Skeletal muscle tissue (tissue), 4 donors: ENCODE results near the gene ANKEF1. TPM values are rescaled to one million over a fixed set of nuclear protein-coding genes. Genes with fewer than 3 reads are reported as not detected.

Source experiments
- H3K27ac ChIP-seq: one replicate; pipeline ENCODE4 v1.7.0; 2013; ENCODE audit warnings: mild to moderate bottlenecking, low read depth, low read length, inconsistent platforms
- H3K27me3 ChIP-seq, 3 donors: one replicate each; pipeline ENCODE4 v1.7.0; 2013; ENCODE audit warnings: low read length in 3 of 3; ENCODE audit not compliant: control insufficient read depth in 3 of 3, insufficient read depth in 3 of 3
- H3K36me3 ChIP-seq, 3 donors: one replicate each; pipeline ENCODE4 v1.7.0; 2013; ENCODE audit warnings: low read length in 3 of 3; ENCODE audit not compliant: control insufficient read depth in 3 of 3, insufficient read depth in 3 of 3
- H3K4me1 ChIP-seq, 3 donors: one replicate each; pipeline ENCODE4 v1.7.0; 2013; ENCODE audit warnings: low read length in 3 of 3, mild to moderate bottlenecking in 3 of 3; ENCODE audit not compliant: control insufficient read depth in 3 of 3, insufficient read depth in 3 of 3
- H3K4me3 ChIP-seq, 3 donors: one replicate each; pipeline ENCODE4 v1.7.0; 2013; ENCODE audit warnings: low read length in 3 of 3
- H3K9ac ChIP-seq, 3 donors: one replicate each; pipeline ENCODE4 v1.7.0; 2013; ENCODE audit warnings: low read length in 3 of 3, mild to moderate bottlenecking in 3 of 3, moderate library complexity in 2 of 3, low read depth in 1 of 3
- H3K9me3 ChIP-seq, 3 donors: one replicate each; pipeline ENCODE4 v1.7.0; 2013; ENCODE audit warnings: low read length in 3 of 3; ENCODE audit not compliant: control insufficient read depth in 3 of 3
- total RNA-seq: library from RNA; depleted of rRNA; stranded (reverse); fragments of >200 nt; gene quantifications from one replicate; pipeline ENCODE4 v1.2.3, GENCODE V29; 2014
- donor health status: Osteomylitis.

ANKEF1 gene
- total RNA-seq, 1 donor from 2014 or later: 1.0 TPM

DNA sequence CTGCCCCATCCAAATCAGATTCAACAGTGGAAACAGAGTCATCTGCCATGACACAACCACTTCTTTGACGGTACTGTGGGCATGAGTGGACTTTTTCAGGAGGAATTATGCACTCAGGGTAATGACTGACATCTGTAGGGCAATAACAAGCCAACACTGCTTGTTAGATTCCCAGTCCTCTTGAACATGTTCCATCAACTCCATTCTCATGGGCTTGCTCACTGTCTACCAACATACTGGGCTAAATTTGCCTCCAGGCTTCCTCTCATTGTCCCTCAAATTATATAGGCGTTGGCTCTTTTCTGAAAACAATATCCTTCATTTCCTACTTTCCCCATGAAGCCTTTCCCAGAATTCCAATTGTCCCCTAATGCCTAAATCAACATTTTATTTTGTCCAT lies 43.1 kb downstream of the ANKEF1 start:
- Histone ChIP-seq H3K4me3 (no peak overlapping the region), H3K36me3 (no peaks in the 10 kb centered on the region), H3K9ac (no peak overlapping the region), H3K4me1 (no peaks in the 10 kb centered on the region), H3K9me3 (no peaks in the 10 kb centered on the region), H3K27ac (peak overlapping the region; percentile 52), H3K27me3 (no peaks in the 10 kb centered on the region)

GRCh38 chr20:10078403-10078802 lies 43.6 kb downstream of the ANKEF1 start:
- no peak overlapping the region for H3K9ac ChIP-seq
- H3K27me3 ChIP-seq: no peaks in the 10 kb centered on the region
- peak overlapping the region; percentile 52 for H3K27ac ChIP-seq
- H3K36me3 ChIP-seq: no peaks in the 10 kb centered on the region
- no peak overlapping the region for H3K4me3 ChIP-seq
- no peaks in the 10 kb centered on the region for H3K4me1 ChIP-seq
- H3K9me3 ChIP-seq: no peaks in the 10 kb centered on the region

GRCh38 chr20:10079964-10080363 lies 45.2 kb downstream of the ANKEF1 start:
- Histone ChIP-seq H3K4me3 (no peak overlapping the region), H3K9me3 (no peaks in the 10 kb centered on the region), H3K27me3 (no peaks in the 10 kb centered on the region), H3K4me1 (no peaks in the 10 kb centered on the region), H3K9ac (no peak overlapping the region), H3K36me3 (no peaks in the 10 kb centered on the region), H3K27ac (no peak overlapping the region)

GRCh38 chr20:10080574-10080973 lies 45.8 kb downstream of the ANKEF1 start:
- H3K4me1 ChIP-seq: no peaks in the 10 kb centered on the region
- no peak overlapping the region for H3K4me3 ChIP-seq
- H3K27me3 ChIP-seq: no peaks in the 10 kb centered on the region
- no peak overlapping the region for H3K27ac ChIP-seq
- H3K9me3 ChIP-seq: no peaks in the 10 kb centered on the region
- no peak overlapping the region for H3K9ac ChIP-seq
- no peaks in the 10 kb centered on the region for H3K36me3 ChIP-seq

- Histone ChIP-seq H3K4me3 (no peak overlapping the region), H3K9me3 (no peaks in the 10 kb centered on the region), H3K4me1 (no peaks in the 10 kb centered on the region), H3K9ac (no peak overlapping the region), H3K27ac (no peak overlapping the region), H3K36me3 (no peaks in the 10 kb centered on the region), H3K27me3 (no peaks in the 10 kb centered on the region)
Measured at GRCh38 chr20:10089871-10090587, 55.2 kb downstream of the ANKEF1 start.

DNA sequence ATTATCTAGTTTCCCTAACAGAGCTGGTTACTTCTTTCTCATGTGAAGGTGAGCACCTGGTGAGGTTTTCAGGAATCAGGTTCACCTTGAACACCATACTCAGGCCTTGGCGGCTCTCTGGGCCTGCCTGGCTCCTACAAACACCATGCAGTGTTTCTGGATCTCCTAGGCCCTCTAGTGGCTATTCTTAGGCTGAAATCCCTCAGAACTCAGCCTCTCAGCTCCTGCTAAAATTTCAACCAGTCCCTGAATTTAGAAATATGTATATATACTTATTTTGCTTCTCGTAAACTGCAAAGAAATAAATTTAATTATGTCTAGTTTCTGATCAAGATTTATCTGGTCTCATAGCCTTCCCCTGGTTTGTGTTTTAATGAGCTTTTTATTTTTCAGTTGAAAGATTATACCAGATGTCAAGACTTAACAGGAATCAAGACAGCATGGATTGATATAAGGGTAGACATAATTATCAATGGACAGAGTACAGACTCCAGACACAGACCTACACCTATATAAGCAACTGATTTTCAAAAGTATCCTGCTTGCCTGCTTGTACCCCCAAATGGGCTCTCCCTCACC lies 55.9 kb downstream of the ANKEF1 start:
- H3K4me3 ChIP-seq: no peak overlapping the region
- no peak overlapping the region for H3K27ac ChIP-seq
- no peak overlapping the region for H3K9ac ChIP-seq
- no peaks in the 10 kb centered on the region for H3K4me1 ChIP-seq
- H3K36me3 ChIP-seq: no peaks in the 10 kb centered on the region
- H3K27me3 ChIP-seq: no peaks in the 10 kb centered on the region
- no peaks in the 10 kb centered on the region for H3K9me3 ChIP-seq

DNA sequence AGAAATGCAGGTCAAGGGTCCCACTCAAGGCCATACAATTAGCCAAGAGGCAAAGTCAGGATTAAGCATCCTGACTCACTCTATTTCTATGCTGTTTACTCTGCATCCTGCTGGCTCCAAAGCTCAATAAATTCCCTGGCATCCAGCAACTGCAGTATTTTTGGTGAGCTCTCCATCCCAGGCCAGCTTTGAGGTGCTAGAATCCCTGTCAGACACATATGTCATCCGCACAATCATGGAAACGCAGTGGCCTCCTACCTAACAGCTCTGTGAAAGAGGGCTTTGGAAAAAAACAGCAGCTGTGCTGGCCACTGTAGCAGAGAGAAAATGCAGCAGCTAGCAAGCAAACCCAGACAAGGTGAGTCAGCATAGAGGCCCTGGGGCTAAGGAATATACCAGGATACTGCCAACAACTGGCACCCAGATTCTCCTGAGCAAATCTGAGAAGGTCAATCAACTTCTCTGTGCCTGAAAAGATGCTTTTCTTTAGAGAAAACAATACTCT lies 58.4 kb downstream of the ANKEF1 start:
- no peaks in the 10 kb centered on the region for H3K4me1 ChIP-seq
- H3K4me3 ChIP-seq: no peak overlapping the region
- no peak overlapping the region for H3K9ac ChIP-seq
- H3K27ac ChIP-seq: no peak overlapping the region
- H3K27me3 ChIP-seq: no peaks in the 10 kb centered on the region
- no peaks in the 10 kb centered on the region for H3K9me3 ChIP-seq
- no peaks in the 10 kb centered on the region for H3K36me3 ChIP-seq

- Histone ChIP-seq H3K4me3 (no peak overlapping the region), H3K27me3 (no peaks in the 10 kb centered on the region), H3K4me1 (no peaks in the 10 kb centered on the region), H3K36me3 (no peaks in the 10 kb centered on the region), H3K9ac (no peak overlapping the region), H3K27ac (no peak overlapping the region), H3K9me3 (no peaks in the 10 kb centered on the region)
Measured at GRCh38 chr20:10094566-10095173, 59.9 kb downstream of the ANKEF1 start.

DNA sequence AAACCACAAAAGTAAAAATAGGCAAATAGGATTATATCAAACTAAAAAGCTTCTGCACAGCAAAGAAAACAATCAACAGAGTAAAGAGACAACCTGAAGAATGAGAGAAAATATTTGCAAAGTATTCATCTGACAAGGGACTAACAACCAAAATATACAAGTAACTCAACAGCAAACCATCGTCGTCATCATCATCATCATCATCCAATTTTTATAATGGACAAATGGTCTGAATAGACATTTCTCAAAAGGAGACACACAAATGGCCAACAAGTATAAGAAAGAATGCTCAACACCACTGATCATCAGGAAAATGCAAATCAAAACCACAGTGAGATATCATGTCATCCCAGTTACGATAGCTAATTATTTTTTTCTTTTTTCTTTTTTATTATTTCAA lies 62.0 kb downstream of the ANKEF1 start:
- H3K4me1 ChIP-seq: no peaks in the 10 kb centered on the region
- no peak overlapping the region for H3K9ac ChIP-seq
- no peaks in the 10 kb centered on the region for H3K9me3 ChIP-seq
- H3K27ac ChIP-seq: no peak overlapping the region
- H3K36me3 ChIP-seq: no peaks in the 10 kb centered on the region
- no peak overlapping the region for H3K4me3 ChIP-seq
- no peaks in the 10 kb centered on the region for H3K27me3 ChIP-seq

GRCh38 chr20:10105046-10105445 lies 70.3 kb downstream of the ANKEF1 start:
- Histone ChIP-seq H3K27ac (no peak overlapping the region), H3K9me3 (peaks cover 0 to 5% (median 0%) of the 10 kb centered on the region in 3 donors), H3K4me1 (no peaks in the 10 kb centered on the region), H3K36me3 (no peaks in the 10 kb centered on the region), H3K4me3 (no peak overlapping the region), H3K9ac (no peak overlapping the region), H3K27me3 (no peaks in the 10 kb centered on the region)
